ENCODE data around the gene ZNRF3.
"Not testable (repeated sequence)": the region's sequence is repeated elsewhere in the genome, so short reads cannot be mapped to it uniquely, and the experiment has no call there.

ZNRF3 gene

GRCh38 chr22:28884747-28885350, 1.5 kb downstream of the ZNRF3 start:
- no peak for DNase-seq (ENCODE audit: low read depth)

GRCh38 chr22:28885939-28886338, 2.6 kb downstream of the ZNRF3 start:
- no peak for DNase-seq (ENCODE audit: low read depth)

GRCh38 chr22:28886679-28887078, 3.3 kb downstream of the ZNRF3 start:
- not testable (repeated sequence) for DNase-seq (ENCODE audit: low read depth)

GRCh38 chr22:28887725-28888459, 4.5 kb downstream of the ZNRF3 start:
- DNase-seq (ENCODE audit: low read depth) = no peak

- DNase-seq (ENCODE audit: low read depth) = no peak
Measured at GRCh38 chr22:28889478-28890024, 6.2 kb downstream of the ZNRF3 start.

- no peak for DNase-seq (ENCODE audit: low read depth)
Measured at GRCh38 chr22:28891156-28891733, 7.9 kb downstream of the ZNRF3 start.

GRCh38 chr22:28892175-28892731, 8.9 kb downstream of the ZNRF3 start:
- DNase-seq (ENCODE audit: low read depth) = no peak

- DNase-seq (ENCODE audit: low read depth) = no peak
Measured at GRCh38 chr22:28893810-28894209, 10.4 kb downstream of the ZNRF3 start.

GRCh38 chr22:28894334-28894733, 11.0 kb downstream of the ZNRF3 start:
- DNase-seq (ENCODE audit: low read depth) = no peak

- no peak for DNase-seq (ENCODE audit: low read depth)
Measured at GRCh38 chr22:28894807-28895206, 11.4 kb downstream of the ZNRF3 start.

- no peak for DNase-seq (ENCODE audit: low read depth)
Measured at GRCh38 chr22:28896611-28897010, 13.2 kb downstream of the ZNRF3 start.

- DNase-seq (ENCODE audit: low read depth) = no peak
Measured at GRCh38 chr22:28898233-28898629, 14.9 kb downstream of the ZNRF3 start.

GRCh38 chr22:28899199-28899853, 16.0 kb downstream of the ZNRF3 start:
- no peak for DNase-seq (ENCODE audit: low read depth)

- no peak for DNase-seq (ENCODE audit: low read depth)
Measured at GRCh38 chr22:28900379-28900925, 17.1 kb downstream of the ZNRF3 start.

GRCh38 chr22:28902490-28902889, 19.1 kb downstream of the ZNRF3 start:
- no peak for DNase-seq (ENCODE audit: low read depth)

- DNase-seq (ENCODE audit: low read depth) = no peak
Measured at GRCh38 chr22:28903080-28903479, 19.7 kb downstream of the ZNRF3 start.

- DNase-seq (ENCODE audit: low read depth) = no peak
Measured at GRCh38 chr22:28903729-28904128, 20.4 kb downstream of the ZNRF3 start.

GRCh38 chr22:28904211-28904896, 21.0 kb downstream of the ZNRF3 start:
- no peak for DNase-seq (ENCODE audit: low read depth)

- no peak for DNase-seq (ENCODE audit: low read depth)
Measured at GRCh38 chr22:28905256-28905832, 22.0 kb downstream of the ZNRF3 start.

GRCh38 chr22:28906312-28906711, 22.9 kb downstream of the ZNRF3 start:
- DNase-seq (ENCODE audit: low read depth) = no peak
